SK-N-SH (cell line): Measurements from ENCODE around the gene FAM177A1. TPM values are rescaled to one million over a fixed set of nuclear protein-coding genes. Genes with fewer than 3 reads are reported as not detected.

Experiments used
- CTCF ChIA-PET: fragments of 300-600, 350-600 bp; formaldehyde crosslinking; extraction: SDS; loops from one replicate; lab custom pipeline; 2021; lab: Yijun Ruan, JAX
- POLR2A ChIA-PET: fragments of 350-600 bp; sonication (Branson Sonifier 250); formaldehyde crosslinking; extraction: SDS; loops from one replicate; lab custom pipeline; 2020; ENCODE audit warnings: antibody characterized with exemption, inconsistent platforms; lab: Yijun Ruan, JAX
- DNase-seq: peaks from one replicate; pipeline ENCODE4 v3.0.0; 2012
- H2AFZ ChIP-seq: fragments of 200-600 bp; sonication (generic); 2 replicates; pipeline ENCODE4 v1.8.1; 2016; ENCODE audit warnings: antibody characterized with exemption, mild to moderate bottlenecking, low read depth
- H3F3A ChIP-seq: fragments of 200-600 bp; sonication (generic); replicated peaks from 2 replicates; pipeline ENCODE3; 2016; ENCODE audit warnings: antibody characterized with exemption, mild to moderate bottlenecking; ENCODE audit not compliant: insufficient read depth
- H3K27ac ChIP-seq, 2 experiments: fragments of 200-500 bp in 1 of 2; fragments of 200-600 bp in 1 of 2; sonication (Bioruptor generic) in 1 of 2; sonication (generic), shearing (Covaris generic) in 1 of 2; 2 replicates each; pipeline versions ENCODE4 v1.5.1 to v1.6.1; 2014 to 2016; ENCODE audit warnings: low read depth in 2 of 2, inconsistent platforms in 1 of 2, low read length in 1 of 2, mild to moderate bottlenecking in 1 of 2, mixed read lengths in 1 of 2
- H3K27me3 ChIP-seq: fragments of 200-600 bp; sonication (generic), shearing (Covaris generic); 2 replicates; pipeline ENCODE4 v1.6.1; 2016; ENCODE audit warnings: mixed run types; ENCODE audit not compliant: insufficient read depth
- H3K36me3 ChIP-seq, 2 experiments: fragments of 200-500 bp in 1 of 2; fragments of 200-600 bp in 1 of 2; sonication (Bioruptor generic) in 1 of 2; sonication (generic) in 1 of 2; replicated peaks in 1 of 2; 2 replicates each; pipeline versions ENCODE3 to v1.5.1; 2014 to 2016; ENCODE audit warnings: low read length in 1 of 2, mild to moderate bottlenecking in 1 of 2; ENCODE audit not compliant: insufficient read depth in 2 of 2, control insufficient read depth in 1 of 2
- H3K4me1 ChIP-seq, 2 experiments: fragments of 200-500 bp in 1 of 2; fragments of 200-600 bp in 1 of 2; sonication (Bioruptor generic) in 1 of 2; sonication (generic), shearing (Covaris generic) in 1 of 2; 2 replicates each; pipeline versions ENCODE4 v1.5.1 to v1.6.1; 2014 to 2016; ENCODE audit warnings: low read depth in 1 of 2, low read length in 1 of 2, mixed run types in 1 of 2; ENCODE audit not compliant: insufficient read depth in 2 of 2, control insufficient read depth in 1 of 2
- H3K4me2 ChIP-seq: fragments of 200-600 bp; sonication (generic), shearing (Covaris generic); 2 replicates; pipeline ENCODE4 v1.6.1; 2017; ENCODE audit warnings: mixed run types
- H3K4me3 ChIP-seq, 2 experiments: fragments of 200-500 bp in 1 of 2; fragments of 200-600 bp in 1 of 2; sonication (Bioruptor generic) in 1 of 2; sonication (generic), shearing (Covaris generic) in 1 of 2; 2 replicates each; pipeline versions ENCODE4 v1.5.1 to v1.8.1; 2014 to 2016; ENCODE audit warnings: low read depth in 2 of 2, inconsistent platforms in 1 of 2, low read length in 1 of 2, mild to moderate bottlenecking in 1 of 2, mixed read lengths in 1 of 2, moderate library complexity in 1 of 2
- H3K79me2 ChIP-seq: fragments of 200-600 bp; sonication (generic); 2 replicates; pipeline ENCODE4 v1.8.1; 2017; ENCODE audit warnings: mild to moderate bottlenecking; ENCODE audit not compliant: insufficient read depth
- H3K9ac ChIP-seq: fragments of 200-600 bp; sonication (generic); 2 replicates; pipeline ENCODE4 v1.6.1; 2017; ENCODE audit warnings: mixed run types
- H3K9me2 ChIP-seq: fragments of 200-600 bp; sonication (generic); 2 replicates; pipeline ENCODE4 v1.6.1; 2017; ENCODE audit warnings: mixed run types
- H3K9me3 ChIP-seq: fragments of 200-600 bp; sonication (generic); 2 replicates; pipeline ENCODE4 v1.6.1; 2017; ENCODE audit warnings: mixed run types, mild to moderate bottlenecking, moderate library complexity
- H4K20me1 ChIP-seq: fragments of 200-600 bp; sonication (generic); 2 replicates; pipeline ENCODE4 v1.6.1; 2017; ENCODE audit warnings: mild to moderate bottlenecking, mixed run types; ENCODE audit not compliant: insufficient read depth
- EP300 ChIP-seq, 2 experiments: IDR thresholded peaks; 2 replicates each; pipeline versions ENCODE4 v1.4.0 to v1.6.1; 2012; ENCODE audit warnings: borderline replicate concordance in 1 of 2, low read depth in 1 of 2, low read length in 1 of 2
- EZH2phosphoT487 ChIP-seq: fragments of 200-600 bp; sonication (generic); IDR thresholded peaks from 2 replicates; pipeline ENCODE4 v1.6.1; 2017; ENCODE audit warnings: low read depth, mixed run types, mild to moderate bottlenecking, antibody characterized with exemption, moderate library complexity, borderline replicate concordance
- FOSL2 ChIP-seq: IDR thresholded peaks from 2 replicates; pipeline ENCODE4 v1.4.0; 2012; ENCODE audit warnings: low read depth, mild to moderate bottlenecking, moderate library complexity, borderline replicate concordance
- GABPA ChIP-seq: IDR thresholded peaks from 2 replicates; pipeline ENCODE4 v1.4.0; 2012; ENCODE audit warnings: low read depth, mild to moderate bottlenecking
- GATA2 ChIP-seq: sonication (generic); formaldehyde crosslinking; IDR thresholded peaks from 2 replicates; pipeline ENCODE4 v1.5.0; 2020; ENCODE audit warnings: mild to moderate bottlenecking, missing genetic modification reagents
- IRF3 ChIP-seq: fragments of 150-350 bp; IDR thresholded peaks from 2 replicates; pipeline ENCODE4 v1.6.1; 2016; ENCODE audit warnings: mild to moderate bottlenecking, low read depth, low read length
- JUND ChIP-seq: IDR thresholded peaks from 2 replicates; pipeline ENCODE4 v1.4.0; 2012
- MEF2A ChIP-seq: IDR thresholded peaks from 2 replicates; pipeline ENCODE4 v1.4.0; 2012; ENCODE audit warnings: low read depth, borderline replicate concordance
- PBX3 ChIP-seq: IDR thresholded peaks from 2 replicates; pipeline ENCODE4; 2012
- POLR2AphosphoS5 ChIP-seq: IDR thresholded peaks from 2 replicates; pipeline ENCODE4 v1.6.1; 2012; ENCODE audit warnings: low read depth, low read length
- RAD21 ChIP-seq: IDR thresholded peaks from 2 replicates; pipeline ENCODE4 v1.6.1; 2012; ENCODE audit warnings: mild to moderate bottlenecking, low read length
- RCOR1 ChIP-seq: fragments of 150-350 bp; IDR thresholded peaks from 2 replicates; pipeline ENCODE4 v1.6.1; 2017; ENCODE audit warnings: antibody characterized with exemption, low read length
- RFX5 ChIP-seq: IDR thresholded peaks from 2 replicates; pipeline ENCODE4 v1.6.1; 2012; ENCODE audit warnings: mild to moderate bottlenecking, improper control_type of control experiment, low read length
- RXRA ChIP-seq: IDR thresholded peaks from 2 replicates; pipeline ENCODE4 v1.4.0; 2012; ENCODE audit warnings: low read depth, mild to moderate bottlenecking, borderline replicate concordance
- SIN3A ChIP-seq: IDR thresholded peaks from 2 replicates; pipeline ENCODE4 v1.6.1; 2012; ENCODE audit warnings: low read depth, mild to moderate bottlenecking, low read length, moderate library complexity, borderline replicate concordance
- TCF12 ChIP-seq: IDR thresholded peaks from 2 replicates; pipeline ENCODE4 v1.4.0; 2012
- TEAD4 ChIP-seq: IDR thresholded peaks from 2 replicates; pipeline ENCODE4 v1.4.0; 2012; ENCODE audit warnings: mild to moderate bottlenecking, borderline replicate concordance; ENCODE audit not compliant: insufficient read depth
- USF2 ChIP-seq: fragments of 150-350 bp; IDR thresholded peaks from 2 replicates; pipeline ENCODE4 v1.6.1; 2017; ENCODE audit warnings: antibody characterized with exemption, low read length, low read depth, borderline replicate concordance
- ZBTB33 ChIP-seq: IDR thresholded peaks from 2 replicates; pipeline ENCODE4 v1.4.0; 2012; ENCODE audit warnings: low read depth, borderline replicate concordance
- WGBS: methylation state at CpG from one replicate; pipeline ENCODE4 v1.1.6; 2017; ENCODE audit warnings: low lambda C conversion rate; 5-methylcytosine and 5-hydroxymethylcytosine counted together
- polyA plus RNA-seq, 3 experiments: library from polyadenylated mRNA; depleted of rRNA; stranded (reverse); fragments of >200 nt; gene quantifications; 2 replicates each; pipeline ENCODE4 v1.2.3, GENCODE V29; 2012

The FAM177A1 gene
- polyA plus RNA-seq, 1 of the 3 experiments (the other 2 are of a cell fraction): 36.7 TPM

- ChIA-PET POLR2A (no interaction called here), CTCF (no interaction called here)
- WGBS: 74% methylated on average over 1 of the region's 1 CpG
- peaks cover 3 to 27% of the 10 kb centered on the region in 2 experiments for H3K36me3 ChIP-seq
- no peaks in the 10 kb centered on the region for H3K9me2 ChIP-seq
- H3K4me2 ChIP-seq: no peak overlapping the region
- no peak overlapping the region for H2AFZ ChIP-seq
- no peak overlapping the region for H3K9ac ChIP-seq
- TF ChIP-seq GATA2 (CRISPR knock-in tag) (no peak), TCF12 (no peak), TEAD4 (no peak), RCOR1 (no peak), GABPA (no peak), USF2 (no peak), MEF2A (no peak), ZBTB33 (no peak)
- no peaks in the 10 kb centered on the region for H3K27me3 ChIP-seq
- H4K20me1 ChIP-seq: no peaks in the 10 kb centered on the region
- no peaks in the 10 kb centered on the region for H3K9me3 ChIP-seq
- peaks cover 2 to 15% of the 10 kb centered on the region in 2 experiments; a peak in 2 of 4 replicates for H3K4me1 ChIP-seq
- DNase-seq: no peak
- H3K79me2 ChIP-seq: peaks cover 61% of the 10 kb centered on the region
- H3K4me3 ChIP-seq: no peak overlapping the region
- H3F3A ChIP-seq: peaks cover 11% of the 10 kb centered on the region
- no peak overlapping the region for H3K27ac ChIP-seq
These were observed 5.7 kb downstream of the FAM177A1 start for GRCh38 chr14:35051796-35052195.

- H3K4me3 ChIP-seq: no peak overlapping the region
- ChIA-PET CTCF (no interaction called here), POLR2A (no interaction called here)
- peaks cover 4% of the 10 kb centered on the region for H3F3A ChIP-seq
- no peaks in the 10 kb centered on the region for H3K27me3 ChIP-seq
- H3K79me2 ChIP-seq: peaks cover 61% of the 10 kb centered on the region
- H3K9me2 ChIP-seq: no peaks in the 10 kb centered on the region
- DNase-seq: no peak
- no peak overlapping the region for H3K4me2 ChIP-seq
- no peaks in the 10 kb centered on the region for H4K20me1 ChIP-seq
- no peak for TF ChIP-seq SIN3A
- TF ChIP-seq RXRA: no peak
- no peak for TF ChIP-seq POLR2AphosphoS5
- TF ChIP-seq PBX3: no peak
- TF ChIP-seq IRF3: no peak
- TF ChIP-seq JUND: no peak
- no peak for TF ChIP-seq RAD21
- TF ChIP-seq EP300 (IDR thresholded peaks at IDR 0.05; ENCODE audit: borderline replicate concordance in 1 of 2, low read depth in 1 of 2, low read length in 1 of 2): no peak
- no peak for TF ChIP-seq EZH2phosphoT487
- TF ChIP-seq RFX5: no peak
- TF ChIP-seq FOSL2: no peak
- TF ChIP-seq GATA2 (CRISPR knock-in tag): no peak
- TF ChIP-seq RCOR1: no peak
- TF ChIP-seq TEAD4: no peak
- no peak for TF ChIP-seq ZBTB33
- H3K36me3 ChIP-seq: peaks cover 3 to 34% of the 10 kb centered on the region in 2 experiments
- H3K9ac ChIP-seq: no peak overlapping the region
- WGBS: 87% methylated on average over 2 of the region's 2 CpGs
- no peak overlapping the region for H2AFZ ChIP-seq
- H3K9me3 ChIP-seq: no peaks in the 10 kb centered on the region
- H3K4me1 ChIP-seq: peaks cover 0 to 9% of the 10 kb centered on the region in 2 experiments; a peak in 1 of 4 replicates
- H3K27ac ChIP-seq: no peak overlapping the region
These were observed 6.6 kb downstream of the FAM177A1 start for GRCh38 chr14:35052637-35053036.
